GM21526 (cell line): Measurements from ENCODE around the gene COX14.
A peak's percentile ranks its signal among the peaks of the same experiment; 100 is the strongest.
"Not testable (repeated sequence)": the region's sequence is repeated elsewhere in the genome, so short reads cannot be mapped to it uniquely, and the experiment has no call there.

Experiments
- ATAC-seq: cut with Tn5 transposase; IDR thresholded peaks from one replicate; pipeline ENCODE4 v1.9.1; 2021; ENCODE audit warnings: moderate library complexity; ENCODE audit not compliant: unreplicated experiment, low FRiP score

COX14 gene

DNA sequence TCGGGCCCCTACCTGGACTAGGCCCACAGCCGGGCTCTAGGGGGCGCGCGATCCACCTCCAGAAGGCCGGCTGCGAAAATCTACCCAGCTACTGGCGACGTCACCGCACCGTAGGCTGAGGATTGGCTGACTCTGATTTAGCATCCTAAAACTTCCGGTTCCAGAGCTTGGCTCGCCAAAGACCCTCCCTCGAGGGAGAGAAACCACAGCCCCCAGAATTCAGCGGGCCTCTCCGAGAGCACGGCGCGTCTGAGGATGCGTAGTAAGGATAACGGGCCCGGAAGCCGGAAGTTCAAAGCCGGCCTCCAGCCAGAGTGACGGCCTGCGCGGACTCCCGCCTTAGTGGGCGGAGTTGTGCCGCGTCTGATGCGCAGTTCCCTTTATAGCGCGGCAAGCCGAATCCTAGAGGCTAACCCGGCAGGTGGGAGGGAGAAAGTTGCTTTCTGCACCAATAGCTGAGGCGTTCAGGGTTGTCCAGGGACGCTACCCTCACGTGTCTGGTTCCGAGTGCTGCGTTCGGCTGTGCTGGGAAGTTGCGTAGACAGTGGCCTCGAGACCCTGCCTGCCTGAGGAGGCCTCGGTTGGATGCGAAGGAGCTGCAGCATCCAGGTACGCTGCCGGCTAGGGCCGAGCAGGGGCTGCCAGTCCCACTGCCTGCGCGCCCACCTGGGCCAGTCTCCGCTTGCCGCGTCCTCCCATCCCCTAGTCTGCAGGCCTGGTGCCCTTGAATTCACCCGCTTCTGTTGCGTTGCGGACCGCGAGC lies at the start of gene COX14:
Gene COX14, plus strand, starts transcription at position 544 of the 763 bp plus-strand sequence. CDS start 7,808 bp downstream, outside the sequence.
- ATAC-seq: peak; percentile 81

DNA sequence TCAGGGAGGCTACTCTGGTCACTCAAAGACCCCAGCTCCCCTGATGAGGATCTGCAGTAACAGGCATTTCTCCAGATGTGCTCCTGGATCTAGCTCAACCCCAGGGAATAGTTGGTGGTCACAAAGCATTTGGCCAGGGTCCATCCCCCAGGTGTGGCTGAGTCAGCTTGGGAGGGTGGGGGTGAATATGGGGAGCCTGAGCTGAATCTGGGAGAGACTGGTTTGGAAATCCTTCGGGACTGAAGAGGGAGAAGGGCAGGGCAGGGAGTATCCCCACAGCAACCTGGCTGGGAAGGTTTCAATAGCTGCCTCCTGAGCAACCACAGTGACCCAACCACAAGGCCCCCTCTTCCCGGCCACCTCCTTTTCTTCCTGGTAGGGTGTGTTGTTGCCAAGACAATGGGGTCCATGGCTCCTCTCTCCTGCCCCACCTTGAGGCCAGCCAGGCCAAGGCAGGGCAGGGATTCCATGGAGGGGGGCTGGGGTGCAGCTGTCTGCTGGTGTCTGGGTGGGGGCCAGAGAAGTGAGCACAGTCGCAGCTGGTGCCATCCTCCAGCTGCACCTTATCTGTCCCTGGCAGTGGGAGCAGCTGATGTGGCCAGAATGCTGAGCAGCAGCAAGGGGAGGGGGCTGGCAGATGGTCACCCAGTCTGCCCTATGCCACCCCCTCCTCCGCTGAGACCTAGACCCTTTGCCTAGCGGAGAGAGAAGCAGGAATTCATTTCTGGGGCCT lies 49.1 kb upstream of the COX14 start:
- ATAC-seq: no peak

GRCh38 chr12:50065726-50066310 lies 46.2 kb upstream of the COX14 start:
- no peak for ATAC-seq

DNA sequence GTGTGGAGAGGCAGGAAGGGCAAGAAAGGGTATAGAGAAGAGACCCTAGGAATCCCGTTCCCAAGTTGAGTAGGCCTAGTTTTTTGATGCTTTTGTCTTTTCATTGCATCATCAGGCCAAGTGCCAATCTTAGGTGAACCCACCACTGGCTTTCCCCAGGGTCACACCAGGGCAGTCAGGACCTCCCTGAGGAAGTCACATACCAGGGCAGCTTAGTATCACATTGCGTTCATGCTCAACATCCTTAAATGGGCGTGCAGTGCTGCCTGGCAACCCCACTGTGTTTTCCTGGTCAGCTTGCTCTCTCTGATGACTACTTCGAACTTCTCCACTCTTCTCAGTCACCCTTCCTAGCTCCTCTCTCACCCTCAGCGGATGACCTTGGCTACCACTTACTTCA lies 45.6 kb upstream of the COX14 start:
- ATAC-seq: no peak

DNA sequence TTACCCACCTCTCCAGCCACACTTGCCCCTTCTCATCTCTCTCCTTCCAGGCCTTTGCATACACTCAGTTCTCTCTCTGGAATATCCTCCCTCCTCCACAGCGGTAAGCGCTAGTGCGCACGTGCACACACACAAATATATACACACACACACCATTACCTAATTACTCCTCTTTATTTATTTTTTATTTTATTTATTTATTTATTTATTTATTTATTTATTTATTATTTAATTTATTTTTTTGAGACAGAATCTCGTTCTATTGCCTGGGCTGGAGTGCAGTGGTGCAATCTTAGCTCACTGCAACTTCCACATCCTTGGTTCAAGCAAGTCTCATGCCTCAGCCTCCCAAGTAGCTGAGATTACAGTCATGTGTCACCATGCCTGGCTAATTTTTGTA lies 43.0 kb upstream of the COX14 start:
- no peak for ATAC-seq

DNA sequence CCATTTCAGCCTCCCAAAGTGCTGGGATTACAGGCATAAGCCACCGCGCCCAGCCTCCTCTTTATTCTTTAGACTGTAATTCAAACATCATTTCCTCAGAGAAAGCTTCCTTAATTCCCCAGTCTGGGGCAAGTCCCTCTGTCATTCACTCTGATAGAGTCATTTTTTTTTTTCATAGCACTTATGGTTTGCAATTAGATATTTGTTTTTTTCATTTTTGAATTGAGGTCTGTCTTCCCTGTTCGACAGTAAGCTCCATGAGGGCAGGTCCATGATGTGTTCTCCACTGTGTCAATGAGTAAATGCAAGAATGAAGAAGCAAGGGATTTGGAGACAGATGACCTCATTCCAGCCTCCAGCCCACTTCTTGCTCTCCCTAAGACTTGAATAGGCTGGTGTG lies 42.5 kb upstream of the COX14 start:
- no peak for ATAC-seq

DNA sequence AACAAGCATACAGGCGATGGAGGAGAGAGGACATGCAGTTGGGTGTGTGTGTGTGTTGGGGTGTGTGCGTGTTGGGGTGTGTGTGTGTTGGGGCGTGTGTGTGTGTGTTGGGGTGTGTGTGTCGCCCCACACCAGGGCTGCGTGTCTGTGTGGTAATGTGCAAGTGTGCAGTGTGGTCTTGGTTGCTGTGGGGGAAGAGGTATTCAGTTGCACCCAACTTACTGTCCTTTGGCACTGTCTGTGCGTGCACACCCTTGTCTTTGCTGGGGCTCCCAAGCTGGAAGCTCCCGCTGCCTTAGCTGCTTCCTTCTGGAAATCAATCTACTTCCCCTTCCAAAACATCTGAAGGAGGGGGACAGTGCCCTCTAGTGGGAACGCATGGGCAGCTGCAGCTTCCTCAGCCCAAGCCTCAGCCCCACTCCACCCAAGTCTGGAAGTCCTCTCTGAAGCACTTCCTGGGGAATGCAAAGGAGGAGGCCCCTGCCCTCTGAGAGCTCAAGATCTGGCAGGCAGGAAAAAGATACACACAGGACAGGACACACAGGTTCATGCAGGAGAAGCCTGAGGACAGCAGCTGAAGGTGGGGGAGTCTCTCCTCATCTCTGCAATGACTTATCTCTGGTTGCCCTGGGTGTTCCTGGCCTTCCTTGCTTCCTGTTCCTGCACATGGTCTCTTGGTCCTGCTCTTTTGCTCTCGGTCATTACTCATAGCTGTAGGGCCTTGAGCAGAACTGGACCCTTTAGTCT lies 41.5 kb upstream of the COX14 start:
- no peak for ATAC-seq

DNA sequence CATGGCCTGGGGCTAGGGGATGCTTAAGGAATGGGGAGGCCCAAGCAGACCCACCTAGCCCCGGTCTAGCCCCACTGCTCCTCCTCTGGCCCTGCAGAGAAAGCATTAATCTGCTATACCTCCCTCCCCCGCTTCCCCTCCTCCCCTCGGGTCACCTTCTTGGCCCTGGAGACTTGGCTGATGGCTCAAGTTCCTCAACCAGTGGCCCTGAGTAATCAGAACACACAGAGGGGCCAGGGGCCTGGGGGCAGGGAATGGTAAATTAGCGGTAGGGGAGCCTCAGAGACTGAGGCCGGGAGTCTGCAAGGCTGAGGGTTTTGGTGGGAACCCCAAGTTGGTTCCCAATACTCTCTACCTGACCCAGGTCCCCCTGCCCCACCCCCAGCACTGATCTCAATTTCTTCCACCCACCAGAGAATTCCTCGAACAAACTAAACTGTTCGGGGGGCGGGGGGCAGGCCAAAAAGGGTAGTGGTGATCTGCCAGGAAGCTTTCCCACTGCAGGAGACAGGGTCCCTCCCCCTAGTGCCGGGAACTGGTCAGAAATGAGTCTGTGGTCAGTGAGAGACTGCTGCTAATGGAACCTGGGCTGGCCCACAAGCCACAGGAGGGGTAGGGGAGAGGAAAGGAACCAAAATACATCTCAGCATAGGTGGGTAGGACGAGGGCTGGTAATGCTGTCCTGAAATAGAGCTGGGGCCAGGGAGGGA lies 39.7 kb upstream of the COX14 start:
- ATAC-seq: no peak

GRCh38 chr12:50073206-50073605 lies 38.8 kb upstream of the COX14 start:
- ATAC-seq: no peak

DNA sequence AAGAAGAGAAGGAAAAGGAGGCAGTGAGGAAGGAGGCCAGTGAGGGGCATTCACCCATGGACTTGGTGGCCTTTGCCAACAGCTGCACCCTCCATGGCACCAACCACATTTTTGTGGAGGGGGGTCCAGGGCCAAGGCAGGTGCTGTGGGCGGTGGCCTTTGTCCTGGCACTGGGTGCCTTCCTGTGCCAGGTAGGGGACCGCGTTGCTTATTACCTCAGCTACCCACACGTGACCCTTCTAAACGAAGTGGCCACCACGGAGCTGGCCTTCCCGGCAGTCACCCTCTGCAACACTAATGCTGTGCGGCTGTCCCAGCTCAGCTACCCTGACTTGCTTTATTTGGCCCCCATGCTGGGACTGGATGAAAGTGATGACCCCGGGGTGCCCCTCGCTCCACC lies 38.3 kb upstream of the COX14 start:
- ATAC-seq: no peak

- ATAC-seq: peak; percentile 63
Measured at GRCh38 chr12:50074936-50075807, 36.9 kb upstream of the COX14 start.

DNA sequence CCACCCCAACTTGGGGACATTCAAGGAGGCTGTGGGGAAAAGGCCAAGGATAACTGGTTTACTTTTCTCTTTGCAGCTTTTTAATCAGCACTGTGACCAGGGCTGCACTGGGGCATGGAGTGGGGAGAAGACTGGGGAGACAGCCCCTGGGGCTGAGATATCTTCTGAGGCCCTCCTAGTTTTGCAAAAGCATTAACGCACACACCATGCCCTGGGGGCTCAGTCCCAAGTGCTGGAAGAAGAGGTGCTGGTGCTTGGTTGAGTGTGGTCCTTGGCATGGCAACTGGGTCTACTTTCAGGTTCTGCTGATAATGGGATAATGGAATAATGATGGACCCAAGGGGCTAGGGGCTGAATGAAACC lies 36.2 kb upstream of the COX14 start:
- no peak for ATAC-seq

- ATAC-seq: no peak
Measured at GRCh38 chr12:50077099-50077498, 34.9 kb upstream of the COX14 start.

- no peak for ATAC-seq
Measured at GRCh38 chr12:50078281-50078680, 33.8 kb upstream of the COX14 start.

DNA sequence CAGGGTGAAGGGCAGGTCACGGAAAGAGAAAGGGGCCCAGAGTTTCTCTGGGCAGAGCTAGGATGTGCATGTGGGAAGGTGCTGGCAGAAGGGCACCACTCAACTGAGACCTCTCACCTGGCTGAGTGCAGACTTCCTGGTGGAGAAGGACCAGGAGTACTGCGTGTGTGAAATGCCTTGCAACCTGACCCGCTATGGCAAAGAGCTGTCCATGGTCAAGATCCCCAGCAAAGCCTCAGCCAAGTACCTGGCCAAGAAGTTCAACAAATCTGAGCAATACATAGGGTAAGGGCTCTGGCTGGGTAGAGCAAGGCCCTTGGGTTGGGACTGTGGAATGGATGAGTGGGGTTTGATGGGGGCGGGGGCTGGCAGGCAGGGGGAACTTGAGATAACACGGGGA lies 32.3 kb upstream of the COX14 start:
- no peak for ATAC-seq

DNA sequence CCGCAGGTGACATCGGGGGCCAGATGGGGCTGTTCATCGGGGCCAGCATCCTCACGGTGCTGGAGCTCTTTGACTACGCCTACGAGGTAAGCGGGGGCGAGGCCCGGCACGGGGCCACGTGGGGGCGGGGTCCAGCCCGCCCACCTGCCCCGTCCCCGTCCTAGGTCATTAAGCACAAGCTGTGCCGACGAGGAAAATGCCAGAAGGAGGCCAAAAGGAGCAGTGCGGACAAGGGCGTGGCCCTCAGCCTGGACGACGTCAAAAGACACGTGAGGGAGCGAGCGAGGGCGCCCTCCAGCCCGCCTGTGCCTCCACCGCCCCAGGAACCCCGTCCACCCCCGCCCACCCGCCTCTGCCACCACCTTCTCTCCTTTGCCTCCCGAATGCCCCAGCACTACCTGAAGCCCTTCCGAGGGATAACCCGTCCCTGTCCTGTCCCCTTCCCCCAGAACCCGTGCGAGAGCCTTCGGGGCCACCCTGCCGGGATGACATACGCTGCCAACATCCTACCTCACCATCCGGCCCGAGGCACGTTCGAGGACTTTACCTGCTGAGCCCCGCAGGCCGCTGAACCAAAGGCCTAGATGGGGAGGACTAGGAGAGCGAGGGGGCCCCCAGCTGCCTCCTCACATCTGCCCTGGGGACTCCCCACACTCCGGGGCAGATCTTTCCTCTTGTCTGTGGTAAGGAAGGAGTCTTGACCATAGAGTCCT lies 30.8 kb upstream of the COX14 start:
- ATAC-seq: no peak

DNA sequence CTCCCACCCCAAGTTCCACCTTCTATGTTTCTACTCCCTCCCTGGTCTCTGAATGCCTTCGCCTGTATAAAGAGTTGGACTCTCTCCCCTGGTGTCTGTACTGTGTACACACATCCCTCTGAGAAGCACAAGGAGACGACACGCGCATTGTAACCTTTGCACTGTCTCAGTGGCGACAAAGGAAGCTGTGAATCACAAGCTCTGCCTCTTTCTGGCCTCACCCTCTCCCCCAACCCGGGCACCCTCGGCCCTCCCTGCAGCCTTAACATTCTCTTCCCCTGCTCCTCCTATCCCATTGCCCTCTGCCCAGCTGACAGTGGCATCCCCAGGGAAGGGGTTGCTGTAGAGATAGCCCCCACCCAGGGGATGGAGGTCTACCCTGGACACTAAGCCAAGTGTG lies 29.4 kb upstream of the COX14 start:
- ATAC-seq: no peak

DNA sequence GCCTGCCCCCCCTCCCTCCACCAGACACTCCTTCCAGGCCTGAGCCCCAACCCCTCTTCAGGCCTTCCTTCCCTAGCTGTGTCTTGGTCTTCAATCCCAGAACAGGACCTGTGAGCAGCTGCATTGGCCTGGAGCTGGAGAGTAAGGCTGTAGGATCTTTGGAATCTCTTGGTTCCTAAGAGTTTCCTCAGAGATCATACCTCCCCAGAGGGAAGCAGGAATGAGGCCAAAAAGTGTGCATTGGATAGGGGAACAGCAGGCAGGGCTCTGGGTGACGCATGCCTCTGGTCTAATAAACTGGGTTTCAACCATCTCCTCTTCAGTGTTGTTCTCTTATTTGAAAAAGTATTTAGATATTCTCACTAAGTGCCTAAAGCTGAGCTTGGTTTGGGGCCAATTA lies 28.7 kb upstream of the COX14 start:
- no peak for ATAC-seq

DNA sequence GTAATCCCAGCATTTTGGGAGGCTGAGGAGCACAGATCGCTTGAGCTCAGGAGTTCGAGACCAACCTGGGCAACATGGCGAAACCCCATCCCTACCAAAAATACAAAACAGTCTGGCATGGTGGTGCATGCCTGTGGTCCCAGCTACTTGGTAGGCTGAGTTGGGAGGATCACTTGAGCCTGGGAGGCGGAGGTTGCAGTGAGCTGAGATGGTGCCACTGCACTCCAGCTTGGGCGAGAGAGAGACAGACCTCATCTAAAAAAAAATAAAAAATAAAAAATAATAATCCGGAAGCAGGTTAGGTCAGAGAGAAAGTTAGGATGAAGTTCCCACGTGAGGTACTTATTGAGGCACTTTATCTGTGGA lies 27.6 kb upstream of the COX14 start:
- ATAC-seq: not testable (repeated sequence)
